ENCODE data around the gene ARHGAP1.

GRCh38 chr11:46665356-46665755, 35.1 kb downstream of the ARHGAP1 start:
- TF ChIP-seq CTCF (IDR thresholded peaks at IDR 0.05) (no peak), POLR2A (IDR thresholded peaks at IDR 0.05) (no peak)

Data from thyroid gland (tissue), 4 donors.